Measurements from ENCODE around the gene ZNF146.
"Not testable (repeated sequence)": the region's sequence is repeated elsewhere in the genome, so short reads cannot be mapped to it uniquely, and the experiment has no call there.

The ZNF146 gene

DNA sequence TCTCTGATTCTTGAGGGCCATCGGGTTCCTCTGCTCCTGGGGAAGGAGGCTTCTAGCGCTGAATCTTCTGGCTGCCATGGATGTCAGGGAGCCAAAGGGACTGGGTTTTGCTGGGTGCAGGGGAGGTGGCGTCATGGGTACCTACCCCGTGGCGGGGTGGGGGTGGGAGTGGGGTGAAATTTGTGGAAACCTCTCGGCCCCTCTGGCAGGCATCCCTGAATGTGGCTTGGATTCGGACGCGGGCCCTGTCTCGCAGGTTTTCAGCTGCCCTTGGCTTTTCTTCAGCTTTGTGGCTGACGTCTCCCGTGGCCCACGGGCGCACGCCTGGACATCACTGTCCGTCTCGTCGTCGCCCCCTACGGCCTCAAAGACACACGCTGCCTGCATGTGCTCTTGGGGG is 53.2 kb downstream of the ZNF146 start:
- DNase-seq (ENCODE audit: insufficient read length, low spot score); FAIRE-seq: not testable (repeated sequence)

DNA sequence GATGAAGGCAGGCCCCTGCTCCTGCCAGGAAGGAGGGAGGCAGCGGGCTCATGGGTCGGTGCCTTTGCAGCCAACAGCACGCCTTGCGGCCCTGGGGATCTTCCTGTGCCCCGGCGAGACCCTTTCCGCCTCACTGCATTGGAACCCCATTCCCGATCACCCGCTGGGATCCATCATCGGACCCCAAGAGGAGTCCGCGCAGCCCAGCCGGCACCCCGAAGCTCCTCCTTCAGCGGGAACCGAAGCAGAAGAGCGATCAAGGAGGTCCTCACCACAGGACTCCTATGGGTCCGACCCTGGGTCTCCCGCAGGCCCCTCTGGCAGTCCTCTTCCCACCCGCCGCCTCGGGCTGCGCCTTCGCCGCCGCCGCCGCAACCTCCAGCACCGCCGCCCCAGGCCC is 53.7 kb downstream of the ZNF146 start:
- DNase-seq (ENCODE audit: insufficient read length, low spot score); FAIRE-seq: not testable (repeated sequence)

DNA sequence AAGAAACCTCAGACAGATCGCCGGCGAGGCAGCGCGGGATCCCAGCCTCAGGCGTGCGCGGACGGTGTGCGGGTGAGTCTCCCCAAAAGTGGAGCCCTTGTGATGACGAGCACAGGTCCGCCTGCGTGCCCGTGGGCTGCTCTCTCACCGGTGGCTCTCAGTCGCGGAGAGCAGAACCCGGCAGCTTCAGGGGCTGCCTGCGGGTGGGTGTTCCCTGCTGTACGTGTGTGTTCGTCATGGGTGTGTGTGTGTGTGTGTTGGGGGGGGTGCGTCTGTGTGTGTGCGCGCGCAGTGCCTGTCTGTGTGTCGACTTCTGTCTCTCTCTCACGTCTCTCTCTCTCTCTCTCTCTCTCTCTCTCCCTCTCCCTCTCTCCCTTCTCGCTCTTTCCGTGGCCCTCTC is 54.4 kb downstream of the ZNF146 start:
- FAIRE-seq; DNase-seq (ENCODE audit: insufficient read length, low spot score): not testable (repeated sequence)

All from GM19239 (cell line).